Right lobe of liver (tissue), 6 donors: ENCODE results near the gene COL24A1. TPM values are rescaled to one million over a fixed set of nuclear protein-coding genes. Genes with fewer than 3 reads are reported as not detected.

ENCODE experiments used
- ATAC-seq, 4 donors: fragments of 200-7000 bp; cut with Tn5 transposase; one replicate each; pipeline ENCODE4 v1.9.1; 2020; ENCODE audit warnings: mild to moderate bottlenecking in 4 of 4, moderate library complexity in 4 of 4
- DNase-seq, 3 donors: peaks; one replicate each; pipeline ENCODE4 v3.0.0-alpha.2; 2020
- H3K27ac ChIP-seq, 3 donors: fragments of 200-600 bp; one replicate each; pipeline ENCODE4 v1.8.0; 2022
- H3K27me3 ChIP-seq, 2 donors: fragments of 200-600 bp; one replicate each; pipeline ENCODE4 v1.8.0; 2022
- H3K36me3 ChIP-seq, 4 donors: fragments of 200-600 bp; sonication (generic) in 1 of 4; one replicate each; pipeline versions ENCODE4 v1.5.1 to v1.8.0; 2017 to 2022; ENCODE audit warnings: control low read depth in 1 of 4
- H3K4me1 ChIP-seq, 4 donors: fragments of 200-600 bp; sonication (generic) in 1 of 4; one replicate each; pipeline versions ENCODE4 v1.5.1 to v1.8.0; 2017 to 2022; ENCODE audit warnings: control low read depth in 1 of 4
- H3K4me3 ChIP-seq, 3 donors: fragments of 200-600 bp; one replicate each; pipeline ENCODE4 v1.8.0; 2022
- H3K9me3 ChIP-seq, 4 donors: fragments of 200-600 bp; sonication (generic) in 1 of 4; one replicate each; pipeline versions ENCODE4 v1.5.1 to v1.8.0; 2017 to 2022; ENCODE audit warnings: control low read depth in 1 of 4
- POLR2A ChIP-seq: fragments of 450-650 bp; IDR thresholded peaks from one replicate; pipeline ENCODE4 v1.6.1; 2017; ENCODE audit warnings: antibody characterized with exemption, mild to moderate bottlenecking
- WGBS: methylation state at CpG from one replicate; pipeline ENCODE4 v1.1.6; 2018; ENCODE audit warnings: low coverage, low lambda C conversion rate; ENCODE audit not compliant: insufficient coverage; ENCODE audit errors: missing lambda C conversion rate; 5-methylcytosine and 5-hydroxymethylcytosine counted together
- intact Hi-C, 2 donors: fragments of 100-400 bp; cut with DNase I; formaldehyde crosslinking; loops; one replicate each; pipeline versions ENCODE4 v1.11.2 to v1.14.1; 2022
- total RNA-seq, 6 experiments: library from RNA; depleted of rRNA in 2 of 6; stranded (reverse); fragments of >200 nt in 2 of 6; fragmentation: NEBNext Ultra II Directional in 3 of 6; extraction: Animal tissue kit (Norgen Biotek cat#: 25700) in 3 of 6; gene quantifications; one replicate each; pipeline versions ENCODE4 v1.1.0 to v1.2.4, GENCODE V29; 2016 to 2023
- TF ChIP-seq, protein P1 (sequence below), 4 donors: fragments of 200-600 bp in 3 of 4; fragments of 450-650 bp in 1 of 4; IDR thresholded peaks; one replicate each; pipeline versions ENCODE4 v1.5.1 to v1.8.0; 2016 to 2022; ENCODE audit warnings: antibody characterized with exemption in 4 of 4, mild to moderate bottlenecking in 2 of 4
- donor health status: DM: no; HTN: yes; CAD: no.
- donor health status: DM: no; HTN: no; CAD: no.
- donor health status: DM: no; HTN: no; CAD: no.
- donor health status: DM: no; HTN: yes; CAD: no.
- donor health status: DM: no; HTN: yes; CAD: no.

COL24A1 gene
- total RNA-seq, 6 experiments from 2014 or later = 0.05 to 0.07 TPM; not detected in 4

DNA sequence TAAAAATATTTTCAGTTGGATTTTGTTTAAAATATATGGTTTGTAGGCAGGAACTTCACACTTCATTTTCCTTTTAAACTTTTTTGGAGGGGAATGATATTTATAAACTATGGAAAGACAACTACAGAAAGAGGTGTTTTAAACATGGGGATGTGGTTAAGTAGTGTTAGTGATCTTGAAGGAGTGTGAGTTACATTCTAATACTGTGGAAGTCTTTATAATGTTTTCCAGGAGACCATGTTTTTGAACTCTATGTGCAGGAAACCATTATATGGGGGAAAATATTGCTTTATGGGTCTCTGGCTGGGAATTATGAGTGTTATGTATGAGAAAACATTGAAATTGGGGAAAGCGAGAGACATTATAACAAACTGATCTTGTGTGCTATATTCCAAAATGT lies 35.8 kb upstream of the COL24A1 start:
- no peak overlapping the region for H3K27ac ChIP-seq
- TF ChIP-seq, protein P1, sequence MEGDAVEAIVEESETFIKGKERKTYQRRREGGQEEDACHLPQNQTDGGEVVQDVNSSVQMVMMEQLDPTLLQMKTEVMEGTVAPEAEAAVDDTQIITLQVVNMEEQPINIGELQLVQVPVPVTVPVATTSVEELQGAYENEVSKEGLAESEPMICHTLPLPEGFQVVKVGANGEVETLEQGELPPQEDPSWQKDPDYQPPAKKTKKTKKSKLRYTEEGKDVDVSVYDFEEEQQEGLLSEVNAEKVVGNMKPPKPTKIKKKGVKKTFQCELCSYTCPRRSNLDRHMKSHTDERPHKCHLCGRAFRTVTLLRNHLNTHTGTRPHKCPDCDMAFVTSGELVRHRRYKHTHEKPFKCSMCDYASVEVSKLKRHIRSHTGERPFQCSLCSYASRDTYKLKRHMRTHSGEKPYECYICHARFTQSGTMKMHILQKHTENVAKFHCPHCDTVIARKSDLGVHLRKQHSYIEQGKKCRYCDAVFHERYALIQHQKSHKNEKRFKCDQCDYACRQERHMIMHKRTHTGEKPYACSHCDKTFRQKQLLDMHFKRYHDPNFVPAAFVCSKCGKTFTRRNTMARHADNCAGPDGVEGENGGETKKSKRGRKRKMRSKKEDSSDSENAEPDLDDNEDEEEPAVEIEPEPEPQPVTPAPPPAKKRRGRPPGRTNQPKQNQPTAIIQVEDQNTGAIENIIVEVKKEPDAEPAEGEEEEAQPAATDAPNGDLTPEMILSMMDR (IDR thresholded peaks at IDR 0.05) = no peak
- no peak for TF ChIP-seq POLR2A
- no peak overlapping the region for H3K4me3 ChIP-seq
- DNase-seq = no peak
- no peaks in the 10 kb centered on the region for H3K27me3 ChIP-seq
- no peaks in the 10 kb centered on the region for H3K36me3 ChIP-seq
- intact Hi-C loops = no loop called here
- no peaks in the 10 kb centered on the region for H3K4me1 ChIP-seq
- WGBS = 33% methylated on average over 1 of the region's 1 CpG
- H3K9me3 ChIP-seq = no peaks in the 10 kb centered on the region
- no peak for ATAC-seq

DNA sequence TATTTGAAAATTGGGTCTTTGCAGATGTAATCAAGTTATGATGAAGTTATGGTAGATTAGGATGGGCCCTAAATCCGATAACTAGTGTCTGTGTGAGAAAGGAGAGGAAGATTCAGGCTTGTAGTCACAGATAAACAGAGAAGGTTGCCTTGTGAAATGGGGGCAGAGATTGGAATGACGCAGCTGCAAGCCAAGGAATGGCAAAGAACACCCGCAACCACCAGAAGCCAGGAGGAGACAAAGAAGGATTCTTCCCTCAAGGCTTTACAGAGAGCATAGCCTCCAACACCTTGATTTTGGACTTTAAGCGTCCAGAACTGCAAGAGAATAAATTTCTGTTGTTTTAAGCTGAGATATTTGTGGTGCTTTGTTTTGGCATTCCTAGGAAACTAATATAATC lies 35.4 kb upstream of the COL24A1 start:
- no peak for DNase-seq
- TF ChIP-seq POLR2A = no peak
- TF ChIP-seq, protein P1 (IDR thresholded peaks at IDR 0.05) = no peak
- H3K4me1 ChIP-seq = no peaks in the 10 kb centered on the region
- intact Hi-C loops = no loop called here
- no peaks in the 10 kb centered on the region for H3K9me3 ChIP-seq
- 31% methylated on average over 4 of the region's 4 CpGs for WGBS
- ATAC-seq = no peak
- no peak overlapping the region for H3K27ac ChIP-seq
- H3K27me3 ChIP-seq = no peaks in the 10 kb centered on the region
- no peaks in the 10 kb centered on the region for H3K36me3 ChIP-seq
- H3K4me3 ChIP-seq = no peak overlapping the region

DNA sequence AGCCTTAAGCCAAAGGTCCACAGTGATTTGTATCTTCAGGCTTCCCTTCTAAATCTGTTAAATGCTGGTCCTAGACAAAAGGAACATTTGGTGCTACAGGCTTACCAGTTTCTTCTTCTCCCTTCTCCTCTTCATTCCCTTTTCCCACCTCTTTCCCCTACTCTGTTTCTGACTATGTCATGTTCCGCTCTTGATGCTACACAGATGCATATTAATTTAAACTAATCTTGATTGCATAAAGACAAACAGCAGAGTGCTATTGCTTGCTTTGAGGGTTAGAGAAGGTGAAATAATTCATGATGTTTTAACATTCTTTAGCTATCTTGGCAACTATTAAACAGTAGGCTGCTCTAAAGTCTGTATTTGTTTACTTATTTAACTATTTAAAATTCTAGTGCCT lies 34.3 kb upstream of the COL24A1 start:
- H3K27me3 ChIP-seq = no peaks in the 10 kb centered on the region
- no peaks in the 10 kb centered on the region for H3K9me3 ChIP-seq
- no peak for ATAC-seq
- intact Hi-C loops = no loop called here
- whole genome bisulfite sequencing = 71% methylated on average over 1 of the region's 1 CpG
- DNase-seq = no peak
- no peaks in the 10 kb centered on the region for H3K4me1 ChIP-seq
- H3K4me3 ChIP-seq = no peak overlapping the region
- no peaks in the 10 kb centered on the region for H3K36me3 ChIP-seq
- no peak for TF ChIP-seq POLR2A
- TF ChIP-seq, protein P1 (IDR thresholded peaks at IDR 0.05) = no peak
- H3K27ac ChIP-seq = no peak overlapping the region

DNA sequence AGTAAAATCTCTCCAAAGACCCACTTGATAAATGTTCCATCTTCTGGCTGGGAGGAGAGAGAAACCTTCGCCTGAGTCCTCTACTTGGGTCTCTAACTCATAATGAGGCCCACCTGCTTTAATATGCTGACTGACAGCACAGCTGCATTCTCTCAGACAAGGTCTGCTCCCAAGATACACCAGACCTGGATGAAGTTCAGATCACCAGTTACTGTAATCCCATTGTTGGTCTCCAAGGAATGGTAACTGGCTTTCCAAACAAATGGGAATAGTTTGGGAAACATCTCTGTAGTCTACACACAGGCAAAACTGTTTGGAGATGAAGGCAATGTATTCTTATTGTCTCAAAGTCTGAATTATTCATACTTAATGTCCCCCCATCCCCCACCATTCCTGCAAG lies 27.9 kb upstream of the COL24A1 start:
- no peaks in the 10 kb centered on the region for H3K4me1 ChIP-seq
- H3K36me3 ChIP-seq = no peaks in the 10 kb centered on the region
- H3K27ac ChIP-seq = no peak overlapping the region
- H3K9me3 ChIP-seq = no peaks in the 10 kb centered on the region
- WGBS = 43% methylated on average over 1 of the region's 1 CpG
- DNase-seq (no peak), ATAC-seq (no peak)
- no peak for TF ChIP-seq POLR2A
- TF ChIP-seq, protein P1 (IDR thresholded peaks at IDR 0.05) = no peak
- intact Hi-C loops = no loop called here
- no peak overlapping the region for H3K4me3 ChIP-seq
- H3K27me3 ChIP-seq = no peaks in the 10 kb centered on the region

DNA sequence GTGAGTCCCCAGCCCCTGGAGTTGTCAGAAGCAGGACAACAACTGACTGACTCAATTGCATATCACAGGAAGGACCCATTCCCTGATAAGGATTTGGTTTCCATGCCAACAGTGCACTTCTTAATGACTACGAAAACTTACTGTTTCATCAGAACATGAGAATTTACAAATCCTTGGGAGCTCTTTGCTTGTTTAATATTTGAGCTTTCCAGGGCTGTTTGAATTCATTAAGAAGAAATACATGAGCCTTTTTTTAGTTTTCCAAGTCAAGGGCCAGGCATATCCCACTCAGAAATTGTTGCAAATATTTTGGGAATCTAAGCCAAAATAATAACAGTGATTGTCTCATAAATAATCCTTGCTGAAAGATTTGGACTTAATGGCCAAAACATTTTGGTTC lies 27.2 kb upstream of the COL24A1 start:
- DNase-seq (no peak), ATAC-seq (no peak)
- intact Hi-C loops = no loop called here
- no peaks in the 10 kb centered on the region for H3K9me3 ChIP-seq
- no peak overlapping the region for H3K27ac ChIP-seq
- 13% methylated on average over 1 of the region's 1 CpG for WGBS
- H3K4me1 ChIP-seq = no peaks in the 10 kb centered on the region
- no peak overlapping the region for H3K4me3 ChIP-seq
- H3K36me3 ChIP-seq = no peaks in the 10 kb centered on the region
- TF ChIP-seq, protein P1 (IDR thresholded peaks at IDR 0.05) = no peak
- TF ChIP-seq POLR2A = no peak
- H3K27me3 ChIP-seq = no peaks in the 10 kb centered on the region
